Measurements from ENCODE around the gene RIPK4. TPM values are rescaled to one million over a fixed set of nuclear protein-coding genes. Genes with fewer than 3 reads are reported as not detected.

RIPK4 gene
- total RNA-seq, 4 donors from 2014 or later: 38.6 to 59.5 (median 50.0) TPM

DNA sequence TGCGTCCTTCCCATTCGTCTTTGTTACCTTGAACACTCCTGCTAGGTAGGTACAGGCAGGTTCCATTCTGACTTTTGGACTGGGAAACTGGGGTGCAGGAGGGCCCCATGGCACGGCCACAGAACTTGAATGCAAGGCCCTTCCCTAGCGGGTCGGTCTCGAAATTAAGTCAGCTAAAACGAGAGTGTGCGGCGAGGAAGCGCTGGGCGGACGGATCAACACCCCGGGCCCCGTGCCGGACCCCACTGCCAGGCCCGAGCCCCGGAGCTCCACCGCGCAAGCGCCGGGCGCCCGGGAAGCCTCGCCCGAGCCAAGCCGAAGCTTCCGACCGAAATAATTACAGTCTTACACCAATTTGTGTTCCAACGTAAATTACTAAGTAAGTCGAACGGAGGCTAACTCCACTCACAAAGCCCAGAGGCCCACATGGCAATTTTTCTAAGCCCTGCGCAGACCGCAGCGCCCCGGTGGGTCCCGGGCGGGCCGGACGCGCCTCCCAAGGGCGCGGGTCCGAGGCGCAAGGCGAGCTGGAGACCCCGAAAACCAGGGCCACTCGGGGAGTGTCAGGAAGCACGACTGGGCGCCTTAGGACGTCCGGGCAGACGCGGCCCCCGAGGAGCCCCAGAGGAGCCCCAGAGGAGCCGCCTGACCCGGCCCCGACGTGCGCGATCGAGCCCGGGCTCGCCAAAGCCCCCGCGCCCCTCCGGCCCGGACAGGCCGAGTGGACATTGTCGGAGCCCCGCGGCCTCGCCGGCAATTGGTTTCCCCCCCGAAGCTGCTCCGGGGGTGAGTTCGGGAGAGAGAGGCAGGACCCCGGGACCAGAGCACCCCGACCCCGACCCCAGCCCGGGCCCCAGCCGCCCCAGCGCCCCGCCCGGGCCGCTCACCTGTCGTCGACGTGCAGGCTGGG is 624 bp downstream of the RIPK4 start:
- no peak for DNase-seq (ENCODE audit: low spot score in 2 of 2)
- H3K4me3 ChIP-seq: peak overlapping the region; percentile 72
- no peaks in the 10 kb centered on the region for H3K36me3 ChIP-seq
- no peaks in the 10 kb centered on the region for H3K9me3 ChIP-seq
- peak overlapping the region; percentile 87 for H3K27ac ChIP-seq
- 30% methylated on average over 34 of the region's 88 CpGs for WGBS
- peaks cover 65% of the 10 kb centered on the region for H3K27me3 ChIP-seq
- peaks cover 70% of the 10 kb centered on the region for H3K4me1 ChIP-seq
- TF ChIP-seq, protein P1, sequence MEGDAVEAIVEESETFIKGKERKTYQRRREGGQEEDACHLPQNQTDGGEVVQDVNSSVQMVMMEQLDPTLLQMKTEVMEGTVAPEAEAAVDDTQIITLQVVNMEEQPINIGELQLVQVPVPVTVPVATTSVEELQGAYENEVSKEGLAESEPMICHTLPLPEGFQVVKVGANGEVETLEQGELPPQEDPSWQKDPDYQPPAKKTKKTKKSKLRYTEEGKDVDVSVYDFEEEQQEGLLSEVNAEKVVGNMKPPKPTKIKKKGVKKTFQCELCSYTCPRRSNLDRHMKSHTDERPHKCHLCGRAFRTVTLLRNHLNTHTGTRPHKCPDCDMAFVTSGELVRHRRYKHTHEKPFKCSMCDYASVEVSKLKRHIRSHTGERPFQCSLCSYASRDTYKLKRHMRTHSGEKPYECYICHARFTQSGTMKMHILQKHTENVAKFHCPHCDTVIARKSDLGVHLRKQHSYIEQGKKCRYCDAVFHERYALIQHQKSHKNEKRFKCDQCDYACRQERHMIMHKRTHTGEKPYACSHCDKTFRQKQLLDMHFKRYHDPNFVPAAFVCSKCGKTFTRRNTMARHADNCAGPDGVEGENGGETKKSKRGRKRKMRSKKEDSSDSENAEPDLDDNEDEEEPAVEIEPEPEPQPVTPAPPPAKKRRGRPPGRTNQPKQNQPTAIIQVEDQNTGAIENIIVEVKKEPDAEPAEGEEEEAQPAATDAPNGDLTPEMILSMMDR (IDR thresholded peaks at IDR 0.05): no peak
- no peak for TF ChIP-seq POLR2AphosphoS5 (IDR thresholded peaks at IDR 0.05)
- no peak for TF ChIP-seq POLR2A (IDR thresholded peaks at IDR 0.05)
- no peak for TF ChIP-seq EP300 (IDR thresholded peaks at IDR 0.05)

DNA sequence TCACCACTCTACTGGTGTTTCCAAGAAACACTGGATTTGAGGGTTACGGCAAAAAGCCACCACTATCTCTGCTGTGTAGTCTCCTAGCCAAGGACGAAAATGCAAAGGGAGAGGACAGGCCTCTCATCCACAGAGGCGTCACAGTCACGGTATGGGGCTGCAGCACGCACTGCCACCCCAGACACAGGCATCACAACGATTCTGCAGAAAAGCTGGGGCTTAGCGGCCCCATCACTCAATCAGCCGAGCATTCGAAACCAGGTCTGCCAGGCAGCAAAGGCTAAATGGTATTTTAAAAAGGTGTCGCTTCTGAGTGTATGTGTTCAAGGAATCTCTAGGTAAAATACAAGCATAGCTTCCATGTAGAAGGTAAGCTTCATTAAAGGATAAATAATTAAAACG is 1.4 kb downstream of the RIPK4 start:
- Histone ChIP-seq H3K9me3 (no peaks in the 10 kb centered on the region), H3K27ac (peak overlapping the region; percentile 87), H3K4me3 (peak overlapping the region; percentile 72), H3K27me3 (peaks cover 59% of the 10 kb centered on the region), H3K4me1 (peaks cover 78% of the 10 kb centered on the region), H3K36me3 (no peaks in the 10 kb centered on the region)
- WGBS: 48% methylated on average over 11 of the region's 11 CpGs
- no peak for DNase-seq (ENCODE audit: low spot score in 2 of 2)
- TF ChIP-seq POLR2AphosphoS5 (IDR thresholded peaks at IDR 0.05): no peak
- TF ChIP-seq, protein P1 (IDR thresholded peaks at IDR 0.05): no peak
- no peak for TF ChIP-seq POLR2A (IDR thresholded peaks at IDR 0.05)
- no peak for TF ChIP-seq EP300 (IDR thresholded peaks at IDR 0.05)

DNA sequence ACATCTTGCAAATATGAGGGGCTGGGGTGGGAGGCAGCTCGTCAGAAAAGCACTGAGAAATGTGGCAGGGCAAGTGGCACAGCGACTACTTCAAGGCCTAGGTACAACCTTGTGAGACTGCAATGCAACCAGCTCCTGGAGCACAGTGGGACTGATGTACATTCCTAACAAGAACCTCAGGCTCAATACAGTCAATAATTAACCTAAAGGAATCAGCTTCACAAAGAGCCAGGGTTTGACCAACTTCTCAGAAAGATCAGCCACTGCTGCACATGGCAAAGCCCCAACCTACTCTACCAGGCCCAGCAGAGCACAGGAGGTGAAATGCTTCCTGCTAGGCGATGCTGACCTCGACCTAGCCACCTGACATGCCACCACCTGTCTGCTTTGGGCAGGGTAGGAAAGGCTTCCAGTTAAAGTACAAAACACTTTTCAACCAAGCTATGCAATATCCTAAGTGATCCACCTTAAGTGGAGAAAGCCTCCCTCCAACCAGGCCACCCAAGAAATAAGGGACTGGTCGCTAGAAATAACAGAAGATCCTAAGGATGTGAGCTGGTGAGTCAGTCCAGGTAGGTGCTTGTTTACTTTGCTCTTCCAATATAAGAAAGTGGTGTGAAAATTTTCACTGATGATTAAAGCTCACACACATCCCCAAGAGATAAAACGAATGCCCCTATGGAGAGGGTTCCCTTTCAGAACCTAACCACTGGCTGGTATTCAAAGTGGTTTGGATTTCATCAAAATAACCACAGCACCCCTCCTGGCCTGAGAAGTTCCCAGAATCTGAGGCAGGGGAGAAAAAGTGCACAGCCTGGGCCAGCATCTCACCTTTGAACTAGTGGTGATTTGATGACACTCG is 2.1 kb downstream of the RIPK4 start:
- 62% methylated on average over 7 of the region's 7 CpGs for WGBS
- Histone ChIP-seq H3K4me3 (peak overlapping the region; percentile 72), H3K9me3 (no peaks in the 10 kb centered on the region), H3K4me1 (peaks cover 79% of the 10 kb centered on the region), H3K36me3 (no peaks in the 10 kb centered on the region), H3K27me3 (peaks cover 56% of the 10 kb centered on the region), H3K27ac (peak overlapping the region; percentile 87)
- DNase-seq (ENCODE audit: low spot score in 2 of 2): no peak
- TF ChIP-seq, protein P1 (IDR thresholded peaks at IDR 0.05): no peak
- no peak for TF ChIP-seq POLR2AphosphoS5 (IDR thresholded peaks at IDR 0.05)
- TF ChIP-seq POLR2A (IDR thresholded peaks at IDR 0.05): no peak
- TF ChIP-seq EP300 (IDR thresholded peaks at IDR 0.05): no peak

DNA sequence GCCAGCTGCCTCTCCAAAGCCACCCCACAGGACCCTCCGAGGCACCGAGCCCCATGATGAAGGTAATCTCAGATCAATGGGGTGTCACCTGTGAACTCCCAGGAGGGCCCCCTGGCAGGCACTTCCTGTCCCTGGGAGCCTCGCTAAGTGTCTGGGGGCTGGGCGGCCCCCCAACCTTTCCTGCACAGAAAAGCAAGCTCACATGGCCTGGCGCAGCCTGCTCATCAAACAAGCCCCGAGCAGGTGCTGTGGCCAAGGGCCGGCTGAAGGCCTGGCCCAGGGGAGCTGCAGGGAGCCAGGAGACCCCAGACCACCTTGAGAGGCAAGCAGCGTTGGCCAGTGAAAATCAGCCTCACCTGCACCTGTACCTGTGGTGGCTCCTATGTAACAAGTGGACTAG is 2.9 kb downstream of the RIPK4 start:
- peak overlapping the region; percentile 22 for H3K4me3 ChIP-seq

DNA sequence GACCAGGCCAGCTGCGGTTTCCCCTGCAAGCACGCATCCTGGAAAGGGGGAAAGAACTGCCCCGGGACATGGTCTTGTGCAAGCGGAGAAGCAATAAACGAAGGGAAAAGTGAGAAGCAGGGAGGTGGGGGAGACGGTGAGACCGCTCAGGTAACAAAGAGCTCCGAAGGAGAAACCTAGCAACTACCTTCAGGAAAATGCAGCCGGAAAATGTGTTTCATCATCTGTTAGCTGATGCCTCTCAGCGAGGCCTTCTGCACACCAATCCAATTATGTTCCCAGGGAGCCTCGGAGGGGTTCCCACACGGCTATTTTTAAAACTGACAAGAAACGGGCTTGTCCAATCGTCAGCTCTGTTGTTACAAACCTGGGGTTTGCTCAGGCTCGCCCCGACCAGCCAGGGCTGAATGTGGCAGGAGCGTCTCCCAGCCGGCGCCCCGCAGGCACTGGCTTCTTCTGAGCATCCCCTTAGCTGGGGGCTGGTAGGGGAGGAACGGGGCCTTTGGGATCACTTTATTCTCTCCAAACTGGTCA is 3.4 kb downstream of the RIPK4 start:
- TF ChIP-seq, protein P1 (IDR thresholded peaks at IDR 0.05): no peak
- no peak for TF ChIP-seq EP300 (IDR thresholded peaks at IDR 0.05)
- TF ChIP-seq POLR2AphosphoS5 (IDR thresholded peaks at IDR 0.05): no peak
- TF ChIP-seq POLR2A (IDR thresholded peaks at IDR 0.05): no peak
- 45% methylated on average over 12 of the region's 21 CpGs for WGBS
- Histone ChIP-seq H3K36me3 (no peaks in the 10 kb centered on the region), H3K9me3 (no peaks in the 10 kb centered on the region), H3K27ac (peak overlapping the region; percentile 47), H3K27me3 (peaks cover 43% of the 10 kb centered on the region), H3K4me3 (peak overlapping the region; percentile 22), H3K4me1 (peaks cover 73% of the 10 kb centered on the region)
- no peak for DNase-seq (ENCODE audit: low spot score in 2 of 2)

More for the DNA sequence above, 2.9 kb downstream of the RIPK4 start:
- no peak for DNase-seq (ENCODE audit: low spot score in 2 of 2)
- no peaks in the 10 kb centered on the region for H3K9me3 ChIP-seq
- 42% methylated on average over 4 of the region's 8 CpGs for WGBS
- H3K27me3 ChIP-seq: peaks cover 48% of the 10 kb centered on the region
- TF ChIP-seq POLR2AphosphoS5 (IDR thresholded peaks at IDR 0.05): no peak
- no peak for TF ChIP-seq EP300 (IDR thresholded peaks at IDR 0.05)
- H3K36me3 ChIP-seq: no peaks in the 10 kb centered on the region
- peaks cover 78% of the 10 kb centered on the region for H3K4me1 ChIP-seq
- H3K27ac ChIP-seq: peak overlapping the region; percentile 47

Measured in suprapubic skin (tissue), 4 donors.